Retinal pigment epithelial cell (primary cell): Measurements from ENCODE around the gene SYNE4.
"Not testable (repeated sequence)": the region's sequence is repeated elsewhere in the genome, so short reads cannot be mapped to it uniquely, and the experiment has no call there.

Experiments used
- DNase-seq: peaks from one replicate; pipeline ENCODE4 v3.0.0-alpha.2; 2010; ENCODE audit warnings: low read depth
- H3K4me3 ChIP-seq: 2 replicates; pipeline ENCODE4 v1.5.1; 2011; ENCODE audit warnings: mild to moderate bottlenecking, low read length, control low read depth, moderate library complexity
- TF ChIP-seq, protein P1 (sequence below): conservative IDR thresholded peaks from 2 replicates; pipeline ENCODE4 v1.5.1; 2011; ENCODE audit warnings: low read depth, low read length, control low read depth, inconsistent platforms

Gene SYNE4

DNA sequence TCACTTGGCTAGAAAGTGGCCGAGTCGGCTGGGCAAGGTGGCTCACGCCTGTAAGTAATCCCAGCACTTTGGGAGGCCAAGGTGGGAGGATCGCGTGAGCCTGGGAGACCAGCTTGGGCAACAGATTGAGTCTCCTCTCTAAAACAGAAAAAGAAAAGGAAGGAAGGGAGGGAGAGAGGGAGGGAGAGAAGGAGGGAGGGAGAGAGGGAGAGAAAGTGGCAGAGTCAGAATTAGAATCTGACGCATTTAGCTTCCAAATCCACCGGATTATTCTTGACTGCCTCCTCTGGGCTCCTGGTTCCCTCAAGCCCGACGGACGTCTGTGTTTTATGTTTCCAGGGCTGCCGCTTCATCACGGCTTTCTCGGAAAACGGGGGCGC lies 50.0 kb downstream of the SYNE4 start:
- H3K4me3 ChIP-seq, result no peak overlapping the region
- TF ChIP-seq, protein P1, sequence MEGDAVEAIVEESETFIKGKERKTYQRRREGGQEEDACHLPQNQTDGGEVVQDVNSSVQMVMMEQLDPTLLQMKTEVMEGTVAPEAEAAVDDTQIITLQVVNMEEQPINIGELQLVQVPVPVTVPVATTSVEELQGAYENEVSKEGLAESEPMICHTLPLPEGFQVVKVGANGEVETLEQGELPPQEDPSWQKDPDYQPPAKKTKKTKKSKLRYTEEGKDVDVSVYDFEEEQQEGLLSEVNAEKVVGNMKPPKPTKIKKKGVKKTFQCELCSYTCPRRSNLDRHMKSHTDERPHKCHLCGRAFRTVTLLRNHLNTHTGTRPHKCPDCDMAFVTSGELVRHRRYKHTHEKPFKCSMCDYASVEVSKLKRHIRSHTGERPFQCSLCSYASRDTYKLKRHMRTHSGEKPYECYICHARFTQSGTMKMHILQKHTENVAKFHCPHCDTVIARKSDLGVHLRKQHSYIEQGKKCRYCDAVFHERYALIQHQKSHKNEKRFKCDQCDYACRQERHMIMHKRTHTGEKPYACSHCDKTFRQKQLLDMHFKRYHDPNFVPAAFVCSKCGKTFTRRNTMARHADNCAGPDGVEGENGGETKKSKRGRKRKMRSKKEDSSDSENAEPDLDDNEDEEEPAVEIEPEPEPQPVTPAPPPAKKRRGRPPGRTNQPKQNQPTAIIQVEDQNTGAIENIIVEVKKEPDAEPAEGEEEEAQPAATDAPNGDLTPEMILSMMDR, result no peak

DNA sequence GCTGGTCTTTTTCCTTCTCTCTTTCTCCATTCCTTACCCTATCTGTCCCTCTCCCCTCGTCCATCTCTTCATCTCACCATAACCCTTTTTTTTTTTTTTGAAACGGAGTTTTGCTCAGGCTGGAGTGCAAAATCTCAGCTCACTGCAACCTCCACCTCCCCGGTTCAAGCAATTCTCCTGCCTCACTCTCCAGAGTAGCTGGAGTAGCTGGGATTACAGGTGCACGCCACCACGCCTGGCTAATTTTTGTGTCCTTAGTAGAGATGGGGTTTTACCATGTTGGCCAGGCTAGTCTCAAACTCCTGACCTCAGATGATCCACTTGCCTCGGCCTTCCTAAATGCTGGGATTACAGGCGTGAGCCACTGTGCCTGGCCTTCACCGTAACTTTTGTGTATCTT lies 51.2 kb downstream of the SYNE4 start:
- not testable (repeated sequence) for DNase-seq, H3K4me3 ChIP-seq

More for the DNA sequence above, 50.0 kb downstream of the SYNE4 start:
- no peak for DNase-seq

DNA sequence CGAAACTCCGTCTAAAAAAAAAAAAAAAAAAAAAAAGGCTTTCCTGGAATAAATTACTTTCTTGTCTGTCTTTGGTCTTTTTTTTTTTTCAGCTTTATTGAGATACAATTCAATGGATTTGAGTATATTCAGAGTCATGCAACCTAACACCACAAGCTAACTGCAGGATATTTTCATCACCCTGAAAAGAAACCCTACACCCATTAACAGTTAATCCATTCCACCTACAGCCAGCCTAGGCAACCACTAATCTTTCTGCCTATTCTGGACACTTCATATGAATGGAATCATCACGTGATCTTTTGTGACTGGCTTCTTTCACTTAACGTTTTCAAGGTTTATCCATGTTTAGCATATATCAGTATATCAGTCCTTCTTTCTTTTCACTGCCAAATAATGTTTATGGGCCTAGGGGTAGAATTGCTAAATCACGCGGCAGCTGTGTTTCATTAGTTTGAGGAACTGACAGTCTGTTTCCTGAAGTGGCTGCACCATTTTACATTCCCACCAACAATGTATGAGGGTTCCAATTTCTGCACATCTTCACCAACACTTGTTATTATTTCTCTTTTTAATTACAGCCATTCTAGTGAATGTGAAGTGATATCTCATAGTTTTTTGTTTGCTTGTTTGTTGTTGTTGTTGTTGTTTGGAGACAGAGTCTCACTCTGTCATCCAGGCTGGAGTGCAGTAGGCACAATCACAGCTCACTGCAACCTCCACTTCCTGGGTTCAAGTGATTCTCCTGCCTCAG lies 52.6 kb downstream of the SYNE4 start:
- DNase-seq, result no peak
- TF ChIP-seq, protein P1, result no peak
- no peak overlapping the region for H3K4me3 ChIP-seq
